Activated naive CD8-positive, alpha-beta T cell treated with anti-CD3 and anti-CD28 coated beads, Interleukin-2, amount 50 U/mL, for 16 hours (primary cell): ENCODE results near the gene UBTF.

Source experiments
- DNase-seq: peaks from one replicate; pipeline ENCODE4 v3.0.0-alpha.2; 2020; ENCODE audit warnings: low read depth, low spot score

Gene UBTF

DNA sequence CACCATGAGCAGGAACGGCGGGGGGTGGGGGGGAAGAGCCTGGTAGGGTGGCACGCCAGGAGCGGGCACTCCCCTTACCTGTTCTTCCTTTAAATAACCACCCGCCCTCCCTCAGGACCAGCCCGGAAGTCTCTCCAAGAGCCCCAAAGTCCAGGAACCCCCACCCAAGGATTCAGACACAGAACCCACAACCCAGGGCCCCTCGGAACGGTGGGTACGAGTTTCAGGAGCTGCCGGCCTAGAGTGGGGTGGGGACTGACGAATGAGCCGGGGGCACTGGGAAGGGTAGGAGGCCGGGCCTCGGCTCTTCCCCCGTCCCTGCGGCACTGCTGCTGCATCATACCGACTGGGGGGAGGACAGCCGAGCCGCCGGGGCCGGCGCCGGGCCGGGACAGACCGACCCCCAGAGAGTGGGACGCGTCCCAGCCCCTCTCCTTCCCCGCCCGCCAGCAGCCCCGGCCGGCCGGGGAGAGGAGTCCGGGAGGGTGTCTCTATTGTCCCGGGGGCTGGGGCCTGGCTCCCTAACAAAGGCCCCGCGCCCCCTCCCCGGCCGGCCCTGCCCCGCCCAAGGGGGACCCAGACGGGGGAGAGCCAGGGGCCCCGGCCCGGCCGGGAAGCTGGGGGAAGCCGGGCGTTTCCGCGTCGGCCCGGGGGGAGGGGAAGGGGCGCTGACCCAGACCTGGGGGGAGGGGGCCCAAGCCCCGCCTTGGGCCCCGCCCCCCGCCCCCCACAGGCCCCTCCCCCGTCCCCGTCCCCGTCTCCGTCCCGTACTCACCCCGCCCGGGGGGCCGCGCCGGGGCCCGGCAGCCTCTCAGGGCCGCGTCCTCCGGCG lies 20.5 kb downstream of the UBTF start:
- DNase-seq = no peak

DNA sequence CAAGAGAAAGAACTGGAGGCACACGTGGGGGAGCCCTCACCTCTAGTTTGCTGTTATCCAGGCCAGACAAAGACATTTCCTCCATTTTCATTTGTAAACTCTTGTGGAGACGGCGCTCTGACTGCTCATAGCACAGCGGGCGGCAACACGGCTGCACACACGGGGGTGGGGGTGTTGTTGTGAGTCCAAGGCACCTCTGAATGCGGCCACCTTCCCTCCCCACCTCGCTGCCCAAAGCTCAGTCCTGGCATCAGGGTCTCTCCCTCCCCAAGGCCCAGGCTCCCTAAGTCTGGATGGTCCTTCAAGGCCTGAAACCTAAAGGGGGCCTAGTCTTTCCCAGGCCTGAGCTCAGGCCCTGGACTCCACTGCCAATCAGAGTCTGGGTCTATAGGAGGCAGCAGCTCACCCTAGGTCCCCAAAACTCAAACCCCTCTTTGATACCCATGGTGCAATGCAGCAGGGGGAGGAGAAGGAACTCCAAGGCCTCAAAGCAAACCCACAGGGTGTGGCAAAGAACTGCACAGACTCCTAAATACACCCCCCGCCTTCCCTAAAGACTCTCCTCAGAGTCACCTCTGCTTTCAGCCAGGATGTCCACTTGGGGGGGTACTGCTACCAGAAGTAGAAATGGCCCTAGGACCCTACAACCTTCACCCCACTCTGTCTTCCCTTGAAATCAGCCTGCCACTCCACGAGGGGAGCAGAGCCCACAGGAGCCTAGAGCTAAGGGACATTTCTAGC lies 21.3 kb downstream of the UBTF start:
- DNase-seq = no peak

DNA sequence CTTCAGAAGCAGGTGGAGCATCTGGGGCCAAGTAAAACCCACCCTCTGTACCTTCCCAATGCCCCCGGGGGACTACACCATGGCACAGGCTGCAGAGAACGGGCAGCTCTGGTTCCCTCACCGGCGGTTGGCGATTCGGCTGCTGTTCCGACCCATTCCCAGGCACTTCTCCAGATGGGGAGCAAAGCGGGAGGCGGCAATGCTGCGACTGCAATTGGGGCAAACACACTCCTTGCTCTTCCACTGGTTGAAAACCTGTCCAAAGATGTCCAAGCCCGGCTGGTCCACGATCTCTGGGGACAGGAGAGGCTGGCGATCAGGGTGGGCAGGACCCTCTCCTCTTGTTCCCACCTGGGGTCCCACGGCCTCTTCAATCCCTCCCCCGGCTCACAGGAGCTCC lies 22.4 kb downstream of the UBTF start:
- no peak for DNase-seq

DNA sequence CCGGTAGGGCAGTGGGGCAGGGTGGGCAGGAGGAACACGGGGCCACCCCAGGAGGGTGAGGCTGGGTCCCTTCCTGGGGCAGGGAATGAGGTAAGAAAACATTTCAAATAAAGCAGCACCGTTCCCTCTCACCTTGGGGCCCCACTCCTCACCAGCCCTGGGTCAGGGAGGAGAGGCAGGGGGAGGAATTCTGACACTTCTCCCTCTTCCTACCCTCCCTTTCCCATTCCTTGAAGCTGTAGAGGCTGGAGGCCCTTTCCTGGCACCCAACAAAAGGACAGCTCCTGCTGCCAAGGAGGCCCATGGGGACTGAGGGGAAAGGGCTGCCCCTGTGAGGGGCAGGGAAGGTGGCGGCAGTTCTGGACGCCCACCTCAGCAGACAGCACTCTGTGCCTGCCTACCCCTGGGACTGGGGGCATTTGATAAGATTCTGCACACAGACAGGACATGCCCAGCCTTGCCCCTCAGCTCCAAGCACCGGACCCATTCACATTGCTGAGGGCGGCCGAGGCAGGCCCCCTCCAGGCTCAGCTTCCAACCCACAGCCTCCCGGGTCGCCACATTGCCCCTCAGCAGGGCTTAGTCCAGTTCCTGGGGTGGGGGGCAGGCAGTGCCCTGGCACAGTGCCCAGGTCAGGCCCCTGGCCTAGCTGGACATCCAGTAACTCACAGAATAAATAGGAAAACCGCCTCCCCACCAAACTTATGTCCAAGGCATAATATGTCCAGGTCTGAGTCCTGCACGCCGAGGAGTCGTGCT lies 26.0 kb downstream of the UBTF start:
- DNase-seq = no peak

DNA sequence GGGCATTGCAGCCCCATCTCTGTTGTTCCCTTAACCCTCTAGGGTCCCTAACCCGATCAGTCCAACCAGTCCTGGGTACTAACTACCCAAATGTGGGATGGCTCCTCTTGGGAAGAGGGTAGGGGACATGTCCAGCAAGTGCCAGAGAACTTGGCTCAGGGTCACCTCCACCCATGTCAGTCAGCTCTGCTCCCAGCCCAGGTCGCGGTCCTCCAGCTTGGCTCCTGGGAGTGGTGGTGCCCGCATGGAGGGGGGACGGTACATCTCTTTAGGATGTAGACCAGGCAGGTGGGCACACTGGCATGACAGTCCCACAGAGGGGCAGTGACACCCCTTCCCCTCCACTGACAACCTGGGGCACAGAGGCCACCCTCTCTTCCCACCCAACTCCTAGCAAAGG lies 26.7 kb downstream of the UBTF start:
- DNase-seq = no peak

DNA sequence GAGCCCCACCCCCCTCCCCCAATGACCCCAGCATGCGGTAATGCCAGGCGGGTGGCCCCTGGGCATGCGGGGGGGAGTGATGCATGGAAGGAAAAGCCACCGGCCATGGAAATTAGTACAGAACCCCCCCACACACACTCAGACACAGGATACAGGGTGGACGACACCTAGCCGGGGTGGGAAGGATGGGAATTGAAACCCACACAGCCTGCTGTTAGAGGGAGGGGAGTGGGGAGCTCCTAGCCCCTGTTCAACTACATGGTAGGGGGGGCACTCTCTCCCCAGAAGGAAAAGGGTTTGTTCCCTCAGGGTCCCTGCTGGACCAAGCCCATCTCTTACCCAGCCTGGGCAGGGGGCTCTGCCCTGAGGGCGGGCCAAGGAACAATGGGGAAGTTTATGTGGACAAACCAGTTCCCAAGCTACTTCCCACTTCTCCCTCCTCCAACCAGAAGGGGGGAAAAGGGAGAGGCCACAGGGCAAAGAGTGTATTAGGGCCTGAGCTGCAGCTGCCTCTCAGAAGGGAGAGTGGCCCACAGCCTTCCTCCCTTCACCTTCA lies 27.5 kb downstream of the UBTF start:
- no peak for DNase-seq

DNA sequence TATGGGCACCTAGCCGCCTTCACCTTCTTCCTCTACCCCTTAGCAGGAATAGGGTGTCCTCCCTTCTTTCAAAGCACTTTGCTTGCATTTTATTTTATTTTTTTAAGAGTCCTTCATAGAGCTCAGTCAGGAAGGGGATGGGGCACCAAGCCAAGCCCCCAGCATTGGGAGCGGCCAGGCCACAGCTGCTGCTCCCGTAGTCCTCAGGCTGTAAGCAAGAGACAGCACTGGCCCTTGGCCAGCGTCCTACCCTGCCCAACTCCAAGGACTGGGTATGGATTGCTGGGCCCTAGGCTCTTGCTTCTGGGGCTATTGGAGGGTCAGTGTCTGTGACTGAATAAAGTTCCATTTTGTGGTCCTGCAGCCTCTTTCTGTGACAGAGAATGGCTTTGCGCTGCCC lies 28.1 kb downstream of the UBTF start:
- DNase-seq = no peak

DNA sequence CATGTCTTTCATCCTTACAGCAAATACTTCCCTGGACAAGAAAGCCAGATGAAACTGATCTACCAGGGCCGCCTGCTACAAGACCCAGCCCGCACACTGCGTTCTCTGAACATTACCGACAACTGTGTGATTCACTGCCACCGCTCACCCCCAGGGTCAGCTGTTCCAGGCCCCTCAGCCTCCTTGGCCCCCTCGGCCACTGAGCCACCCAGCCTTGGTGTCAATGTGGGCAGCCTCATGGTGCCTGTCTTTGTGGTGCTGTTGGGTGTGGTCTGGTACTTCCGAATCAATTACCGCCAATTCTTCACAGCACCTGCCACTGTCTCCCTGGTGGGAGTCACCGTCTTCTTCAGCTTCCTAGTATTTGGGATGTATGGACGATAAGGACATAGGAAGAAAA lies 29.0 kb downstream of the UBTF start:
- no peak for DNase-seq

DNA sequence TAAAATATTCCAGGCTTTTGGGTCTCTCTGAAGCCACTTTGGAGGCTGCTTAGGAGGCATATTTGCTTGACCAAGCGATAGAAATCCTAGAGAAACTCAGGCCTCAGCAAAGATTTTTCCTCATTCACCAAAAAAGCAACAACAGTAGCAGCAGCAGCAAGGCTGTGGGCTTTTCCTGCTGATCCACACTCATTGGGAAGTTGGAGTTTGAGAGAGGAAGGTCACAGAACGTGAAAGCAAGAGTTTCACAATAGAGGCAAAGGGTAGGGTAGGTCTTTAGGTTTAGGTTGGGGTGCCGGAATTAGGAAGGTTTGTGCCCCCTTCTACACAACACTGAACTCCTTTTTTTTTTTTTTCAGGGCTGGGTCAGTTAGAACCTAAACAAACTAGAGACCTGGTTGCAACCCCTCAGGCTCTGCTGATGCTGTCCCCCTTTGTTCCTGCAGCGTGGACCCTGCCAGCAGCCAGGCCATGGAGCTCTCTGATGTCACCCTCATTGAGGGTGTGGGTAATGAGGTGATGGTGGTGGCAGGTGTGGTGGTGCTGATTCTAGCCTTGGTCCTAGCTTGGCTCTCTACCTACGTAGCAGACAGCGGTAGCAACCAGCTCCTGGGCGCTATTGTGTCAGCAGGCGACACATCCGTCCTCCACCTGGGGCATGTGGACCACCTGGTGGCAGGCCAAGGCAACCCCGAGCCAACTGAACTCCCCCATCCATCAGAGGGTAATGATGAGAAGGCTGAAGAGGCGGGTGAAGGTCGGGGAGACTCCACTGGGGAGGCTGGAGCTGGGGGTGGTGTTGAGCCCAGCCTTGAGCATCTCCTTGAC lies 30.7 kb downstream of the UBTF start:
- DNase-seq = no peak

DNA sequence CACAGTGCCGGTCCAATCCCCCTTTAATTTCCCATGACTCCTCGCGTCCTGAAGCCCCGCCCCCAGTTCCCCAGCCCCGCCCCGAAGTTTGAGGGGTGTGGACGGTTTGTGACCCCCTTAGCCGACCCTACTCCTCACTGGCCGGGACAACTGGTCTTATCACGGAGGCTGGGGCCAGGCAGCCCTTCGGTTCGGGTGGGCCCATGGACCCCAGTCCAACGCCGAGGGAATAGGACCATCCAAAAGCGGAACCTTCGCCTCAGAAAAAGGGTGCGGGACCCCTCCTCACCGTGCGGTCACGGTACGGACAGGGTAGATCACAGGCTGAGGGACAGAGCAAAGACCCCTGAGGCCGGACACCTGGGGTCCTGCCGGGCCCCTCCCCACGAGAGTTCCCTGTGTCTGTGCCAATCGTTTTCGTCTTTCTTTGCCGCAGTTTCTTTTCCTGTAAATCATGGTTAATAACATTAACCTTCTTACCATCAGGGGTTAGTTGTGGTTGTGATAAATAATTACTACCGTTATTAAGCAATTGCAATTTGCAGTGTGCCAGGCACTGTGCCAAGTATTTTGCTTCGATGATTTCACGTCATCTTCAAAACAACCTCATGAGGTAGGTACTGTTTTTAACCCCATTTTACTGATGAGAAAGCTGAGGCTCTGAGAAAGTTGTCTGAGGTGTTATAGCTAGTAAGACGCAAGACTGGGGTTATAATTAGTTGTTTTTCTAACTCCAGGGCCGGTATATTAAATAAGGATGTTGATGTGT lies 32.2 kb downstream of the UBTF start:
- no peak for DNase-seq

DNA sequence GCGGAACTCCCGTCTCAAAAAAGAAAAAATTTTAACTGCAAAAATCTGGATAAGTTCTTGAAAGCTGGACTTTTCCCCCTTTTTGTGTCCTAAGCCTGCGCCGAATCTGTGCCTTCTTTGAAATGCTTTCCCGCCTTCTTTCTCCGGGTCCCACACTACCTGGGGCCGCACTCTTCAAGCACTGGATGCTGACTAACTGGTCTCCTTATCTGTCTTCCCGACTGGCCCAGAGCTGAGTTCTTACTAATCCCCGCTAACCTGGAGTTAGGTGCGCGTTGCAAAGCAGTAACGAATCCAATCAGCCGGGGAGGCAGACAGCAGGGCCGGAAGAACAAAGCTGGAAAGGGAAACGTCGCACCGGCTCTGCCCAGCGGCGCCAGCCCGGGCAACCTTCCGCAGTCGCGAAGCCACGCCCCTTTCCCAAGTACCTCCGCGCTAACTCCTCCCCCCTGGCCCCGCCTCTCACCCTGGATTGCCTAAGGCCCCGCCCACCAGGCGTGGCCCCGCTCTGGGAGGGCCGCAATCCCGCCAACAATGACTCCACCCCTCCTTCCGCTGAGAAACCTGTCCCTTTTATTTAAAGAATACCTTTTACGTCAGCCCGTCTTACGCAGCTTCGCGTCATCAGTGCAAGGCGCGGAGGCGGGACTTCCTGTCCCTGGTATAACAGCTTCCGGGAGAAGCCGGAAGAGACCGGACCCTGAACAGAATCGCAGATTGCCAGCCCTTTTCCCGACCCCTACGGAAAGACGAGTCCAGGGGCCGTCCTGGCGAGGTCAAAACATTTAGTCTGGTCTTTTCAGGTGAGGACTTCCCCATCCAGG lies 33.0 kb downstream of the UBTF start, which contains the start of gene TMUB2:
TSS of gene TMUB2 (plus strand) at position 666 of the 824 bp plus-strand sequence. CDS start 737 bp downstream, outside the sequence.
- peak; percentile 99 for DNase-seq

DNA sequence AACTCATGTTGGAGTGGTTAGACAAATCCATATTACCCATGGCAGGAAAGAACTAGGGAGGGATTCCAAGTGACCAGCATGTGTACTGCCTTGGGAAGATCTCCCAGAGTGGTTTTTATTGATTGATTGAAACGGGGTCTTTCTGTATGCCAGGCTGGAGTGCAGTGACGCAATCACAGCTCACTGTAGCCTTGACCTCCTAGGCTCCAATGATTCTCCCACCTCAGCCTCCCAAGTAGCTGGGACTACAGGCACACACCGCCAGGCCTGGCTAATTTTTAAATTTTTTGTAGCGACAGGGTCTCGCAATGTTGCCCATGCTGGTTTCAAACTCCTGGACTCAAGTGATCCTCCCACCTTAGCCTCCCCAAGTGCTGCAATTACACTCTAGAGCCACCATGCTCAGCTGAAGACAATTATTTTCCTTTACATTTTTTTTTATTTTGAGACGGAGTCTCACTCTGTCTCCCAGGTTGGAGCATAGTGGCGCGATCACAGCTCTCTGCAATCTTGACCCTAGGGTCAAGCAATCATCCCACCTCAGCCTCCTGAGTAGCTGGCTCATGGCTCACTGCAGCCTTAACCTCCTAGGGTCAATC lies 35.2 kb downstream of the UBTF start:
- no peak for DNase-seq

DNA sequence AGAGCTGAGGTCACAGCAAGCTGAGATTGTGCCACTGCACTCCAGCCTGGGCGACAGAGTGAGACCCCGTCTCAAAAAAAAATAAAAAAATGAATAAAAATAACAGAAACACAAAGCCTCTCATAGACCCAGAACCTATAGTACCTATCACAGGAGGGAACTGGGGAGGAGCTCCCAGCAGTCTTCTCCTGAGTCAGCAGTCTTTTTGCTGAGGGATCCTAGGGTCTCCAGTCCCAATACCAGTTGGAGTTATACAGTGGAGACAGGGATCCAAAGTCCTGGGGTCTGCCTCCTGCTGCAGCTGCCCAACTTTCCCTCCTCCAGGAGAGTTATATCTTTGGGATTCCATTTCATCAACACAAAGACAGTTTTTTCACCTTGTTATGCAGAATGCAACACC lies 36.5 kb downstream of the UBTF start:
- DNase-seq = no peak

DNA sequence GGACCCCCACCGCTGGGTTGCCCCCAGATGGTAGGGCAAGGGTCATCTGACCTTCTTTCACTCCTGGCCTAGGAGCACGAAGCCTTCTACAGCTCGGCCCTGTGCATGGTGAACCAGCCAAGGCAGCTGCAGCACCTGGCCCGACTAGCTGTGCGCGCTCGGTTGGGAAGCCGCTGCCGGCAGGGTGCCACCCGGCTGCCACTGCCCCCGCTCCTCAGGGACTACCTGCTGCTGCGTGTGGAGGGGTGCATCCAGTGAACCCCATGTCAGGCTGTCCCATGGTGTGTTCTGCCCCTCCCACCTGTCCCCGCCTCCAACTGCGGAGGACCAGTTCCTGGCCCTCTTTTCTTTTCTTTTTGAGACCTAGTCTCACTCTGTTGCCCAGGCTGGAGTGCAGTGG lies 41.3 kb downstream of the UBTF start:
- DNase-seq = no peak

DNA sequence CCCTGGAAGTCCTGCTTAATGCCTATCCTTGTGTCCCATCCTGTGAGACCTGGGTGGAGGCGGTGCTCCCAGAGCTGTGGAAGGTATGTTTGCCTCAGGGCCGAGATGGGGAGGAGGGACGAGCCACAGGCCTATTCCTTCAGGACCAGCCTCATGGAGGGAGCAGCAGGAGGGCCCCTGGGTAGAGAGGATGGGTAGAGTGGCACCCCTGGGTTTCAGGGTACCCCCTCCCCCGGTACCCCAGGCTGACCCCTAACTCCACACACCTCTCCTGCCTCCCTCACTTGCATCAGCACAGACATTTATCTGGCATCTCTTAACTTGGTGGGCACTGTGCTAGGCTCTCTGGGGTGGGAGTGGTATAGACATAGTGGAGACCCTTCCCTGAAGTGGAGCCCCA lies 41.8 kb downstream of the UBTF start:
- no peak for DNase-seq

DNA sequence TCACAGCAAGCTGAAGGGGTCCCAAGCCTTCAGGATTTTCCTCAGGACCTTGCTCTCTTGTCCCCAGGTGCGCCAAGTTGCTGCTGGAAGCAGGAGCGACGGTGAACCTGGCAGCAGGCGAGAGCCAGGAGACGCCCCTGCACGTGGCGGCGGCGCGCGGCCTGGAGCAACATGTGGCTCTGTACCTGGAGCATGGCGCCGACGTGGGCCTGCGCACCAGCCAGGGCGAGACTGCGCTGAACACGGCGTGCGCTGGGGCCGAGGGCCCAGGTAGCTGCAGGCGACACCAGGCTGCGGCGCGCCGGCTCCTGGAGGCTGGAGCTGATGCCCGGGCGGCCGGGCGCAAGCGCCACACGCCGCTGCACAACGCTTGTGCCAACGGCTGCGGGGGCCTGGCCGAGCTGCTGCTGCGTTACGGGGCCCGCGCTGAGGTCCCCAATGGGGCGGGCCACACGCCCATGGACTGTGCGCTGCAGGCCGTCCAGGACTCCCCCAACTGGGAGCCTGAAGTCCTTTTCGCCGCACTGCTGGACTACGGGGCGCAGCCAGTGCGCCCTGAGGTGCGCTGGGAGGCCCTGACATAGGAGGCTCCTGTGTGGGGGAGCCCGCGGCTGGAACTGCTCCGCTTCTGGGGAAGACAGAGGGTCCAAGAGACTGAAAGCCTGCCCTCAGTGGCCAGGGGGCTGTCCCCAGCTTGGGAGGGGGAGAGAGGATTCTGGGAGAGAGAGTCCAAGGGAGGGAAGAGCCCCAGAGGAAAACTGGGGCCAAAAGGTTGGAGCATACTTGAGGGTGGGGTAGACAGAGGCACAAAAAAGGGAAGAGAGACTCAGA lies 42.6 kb downstream of the UBTF start:
- no peak for DNase-seq

DNA sequence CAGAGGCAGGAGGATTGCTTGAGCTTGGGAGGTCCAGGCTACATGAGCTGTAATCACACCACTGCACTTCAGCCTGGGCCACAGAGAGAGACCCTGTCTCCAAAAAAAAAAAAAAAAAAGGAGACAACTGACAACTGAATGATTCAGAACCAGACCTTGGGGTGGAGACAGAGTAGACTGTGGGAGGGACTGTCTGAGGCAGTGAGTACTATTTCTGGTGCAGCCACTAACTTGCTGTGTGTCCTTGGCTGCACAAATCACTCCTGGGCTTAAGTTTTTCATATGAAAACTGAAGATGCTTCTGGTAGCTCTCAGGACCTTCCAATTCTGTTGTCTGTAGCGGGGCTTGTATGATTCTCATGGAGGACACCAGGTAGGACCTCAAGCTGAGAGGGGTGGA lies 43.2 kb downstream of the UBTF start:
- DNase-seq = no peak

DNA sequence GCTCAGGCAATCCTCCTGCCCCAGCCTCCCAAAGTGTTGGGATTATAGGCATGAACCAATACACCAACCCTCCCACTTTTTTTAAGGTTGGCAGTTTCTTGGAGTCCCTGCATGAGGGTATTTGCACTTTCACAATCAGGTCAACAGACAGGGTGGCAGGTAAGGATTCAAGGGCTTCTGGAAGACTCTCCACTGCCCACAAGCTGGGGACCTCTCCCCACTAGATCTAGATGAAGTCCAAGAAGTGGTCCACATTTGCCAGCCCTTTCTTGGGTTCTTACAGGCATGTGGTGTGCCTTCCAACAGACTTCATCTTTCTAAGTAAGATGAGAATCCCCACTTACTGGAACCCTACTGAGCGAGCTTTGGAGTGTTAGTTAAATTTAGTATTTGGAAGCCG lies 45.0 kb downstream of the UBTF start:
- no peak for DNase-seq
